Skeletal muscle satellite cell (primary cell): ENCODE results near the gene SLC6A12.

Experiments used
- H3K27me3 ChIP-seq: 2 replicates; pipeline ENCODE4 v1.7.0; 2013; ENCODE audit warnings: low read length; ENCODE audit not compliant: control insufficient read depth, insufficient read depth
- H3K36me3 ChIP-seq: 2 replicates; pipeline ENCODE4 v1.7.0; 2013; ENCODE audit warnings: mild to moderate bottlenecking, control low read depth, low read length; ENCODE audit not compliant: insufficient read depth
- H3K4me1 ChIP-seq: 2 replicates; pipeline ENCODE4 v1.7.0; 2013; ENCODE audit warnings: low read length; ENCODE audit not compliant: control insufficient read depth, insufficient read depth
- H3K4me2 ChIP-seq: 2 replicates; pipeline ENCODE4 v1.7.0; 2013; ENCODE audit warnings: mild to moderate bottlenecking, low read length
- H3K4me3 ChIP-seq: 2 replicates; pipeline ENCODE4 v1.7.0; 2013; ENCODE audit warnings: low read length
- H3K9ac ChIP-seq: 2 replicates; pipeline ENCODE4 v1.7.0; 2013; ENCODE audit warnings: mild to moderate bottlenecking, low read depth, low read length, moderate library complexity
- H3K9me3 ChIP-seq: replicated peaks from 2 replicates; pipeline ENCODE4 v1.7.0; 2013; ENCODE audit warnings: mild to moderate bottlenecking, control low read depth, low read length

The SLC6A12 gene

GRCh38 chr12:172732-173161 is 41.2 kb downstream of the SLC6A12 start:
- Histone ChIP-seq H3K4me2 (no peak overlapping the region), H3K4me1 (peaks cover 10% of the 10 kb centered on the region), H3K27me3 (peaks cover 72% of the 10 kb centered on the region), H3K4me3 (no peak overlapping the region), H3K9ac (no peak overlapping the region), H3K36me3 (no peaks in the 10 kb centered on the region), H3K9me3 (no peaks in the 10 kb centered on the region)

GRCh38 chr12:171743-172676 is 41.9 kb downstream of the SLC6A12 start:
- Histone ChIP-seq H3K27me3 (peaks cover 79% of the 10 kb centered on the region), H3K4me1 (peaks cover 6% of the 10 kb centered on the region), H3K9me3 (no peaks in the 10 kb centered on the region), H3K36me3 (no peaks in the 10 kb centered on the region), H3K9ac (no peak overlapping the region), H3K4me3 (no peak overlapping the region), H3K4me2 (no peak overlapping the region)

GRCh38 chr12:171276-171675 is 42.7 kb downstream of the SLC6A12 start:
- H3K4me3 ChIP-seq: no peak overlapping the region
- H3K36me3 ChIP-seq: no peaks in the 10 kb centered on the region
- no peaks in the 10 kb centered on the region for H3K4me1 ChIP-seq
- H3K4me2 ChIP-seq: no peak overlapping the region
- H3K9me3 ChIP-seq: no peaks in the 10 kb centered on the region
- H3K9ac ChIP-seq: no peak overlapping the region
- H3K27me3 ChIP-seq: peaks cover 84% of the 10 kb centered on the region

GRCh38 chr12:170371-171225 is 43.4 kb downstream of the SLC6A12 start:
- Histone ChIP-seq H3K4me1 (no peaks in the 10 kb centered on the region), H3K9ac (no peak overlapping the region), H3K27me3 (peaks cover 82% of the 10 kb centered on the region)

GRCh38 chr12:169528-170370 is 44.2 kb downstream of the SLC6A12 start:
- H3K4me2 ChIP-seq: no peak overlapping the region
- no peaks in the 10 kb centered on the region for H3K36me3 ChIP-seq
- H3K27me3 ChIP-seq: peaks cover 82% of the 10 kb centered on the region
- no peaks in the 10 kb centered on the region for H3K4me1 ChIP-seq
- H3K9ac ChIP-seq: no peak overlapping the region
- H3K9me3 ChIP-seq: no peaks in the 10 kb centered on the region
- H3K4me3 ChIP-seq: no peak overlapping the region

More at GRCh38 chr12:170371-171225, 43.4 kb downstream of the SLC6A12 start:
- Histone ChIP-seq H3K4me2 (no peak overlapping the region), H3K36me3 (no peaks in the 10 kb centered on the region), H3K9me3 (no peaks in the 10 kb centered on the region), H3K4me3 (no peak overlapping the region)

GRCh38 chr12:168763-169525 is 45.0 kb downstream of the SLC6A12 start:
- Histone ChIP-seq H3K9me3 (no peaks in the 10 kb centered on the region), H3K4me1 (no peaks in the 10 kb centered on the region), H3K36me3 (no peaks in the 10 kb centered on the region), H3K4me3 (no peak overlapping the region), H3K9ac (no peak overlapping the region), H3K27me3 (peaks cover 84% of the 10 kb centered on the region), H3K4me2 (no peak overlapping the region)

- Histone ChIP-seq H3K4me1 (no peaks in the 10 kb centered on the region), H3K36me3 (no peaks in the 10 kb centered on the region), H3K9ac (no peak overlapping the region), H3K4me2 (no peak overlapping the region), H3K9me3 (no peaks in the 10 kb centered on the region), H3K27me3 (peaks cover 76% of the 10 kb centered on the region), H3K4me3 (no peak overlapping the region)
Observed at GRCh38 chr12:167959-168600, 45.9 kb downstream of the SLC6A12 start.

GRCh38 chr12:166425-167075 is 47.4 kb downstream of the SLC6A12 start:
- Histone ChIP-seq H3K4me3 (no peak overlapping the region), H3K4me1 (no peaks in the 10 kb centered on the region), H3K9me3 (no peaks in the 10 kb centered on the region), H3K9ac (no peak overlapping the region), H3K36me3 (no peaks in the 10 kb centered on the region), H3K27me3 (peaks cover 75% of the 10 kb centered on the region), H3K4me2 (no peak overlapping the region)

GRCh38 chr12:165862-166368 is 48.0 kb downstream of the SLC6A12 start:
- Histone ChIP-seq H3K9ac (no peak overlapping the region), H3K36me3 (no peaks in the 10 kb centered on the region), H3K4me3 (no peak overlapping the region), H3K27me3 (peaks cover 76% of the 10 kb centered on the region), H3K4me1 (no peaks in the 10 kb centered on the region), H3K9me3 (no peaks in the 10 kb centered on the region), H3K4me2 (no peak overlapping the region)

GRCh38 chr12:164207-164606 is 49.8 kb downstream of the SLC6A12 start:
- H3K27me3 ChIP-seq: peaks cover 75% of the 10 kb centered on the region

More at GRCh38 chr12:164207-164606, 49.8 kb downstream of the SLC6A12 start:
- H3K9me3 ChIP-seq: no peaks in the 10 kb centered on the region
- H3K36me3 ChIP-seq: no peaks in the 10 kb centered on the region
- H3K4me3 ChIP-seq: no peak overlapping the region
- no peaks in the 10 kb centered on the region for H3K4me1 ChIP-seq
- H3K9ac ChIP-seq: no peak overlapping the region
- H3K4me2 ChIP-seq: no peak overlapping the region
